Hepatocyte (in vitro differentiated cells): Measurements from ENCODE around the gene SLC22A15. TPM values are rescaled to one million over a fixed set of nuclear protein-coding genes. Genes with fewer than 3 reads are reported as not detected.

Experiments
- DNase-seq: peaks from one replicate; pipeline ENCODE4 v3.0.0-alpha.2; 2016; ENCODE audit warnings: low spot score
- H2AFZ ChIP-seq: fragments of 200-600 bp; sonication (generic); 2 replicates; pipeline ENCODE4 v1.6.0; 2016; ENCODE audit warnings: antibody characterized with exemption, mild to moderate bottlenecking
- H3K27ac ChIP-seq: fragments of 200-600 bp; sonication (generic); 2 replicates; pipeline ENCODE4 v1.5.1; 2016; ENCODE audit warnings: mild to moderate bottlenecking
- H3K27me3 ChIP-seq: fragments of 200-600 bp; sonication (generic); 2 replicates; pipeline ENCODE4 v1.6.1; 2016
- H3K36me3 ChIP-seq: fragments of 200-600 bp; sonication (generic); replicated peaks from 2 replicates; pipeline ENCODE4 v1.5.1; 2016; ENCODE audit warnings: low read depth; ENCODE audit not compliant: insufficient read depth
- H3K4me1 ChIP-seq: fragments of 200-600 bp; sonication (generic); 2 replicates; pipeline ENCODE4 v1.5.1; 2016; ENCODE audit warnings: mild to moderate bottlenecking, moderate library complexity; ENCODE audit not compliant: insufficient read depth
- H3K4me2 ChIP-seq: fragments of 200-600 bp; sonication (generic); 2 replicates; pipeline ENCODE4 v1.6.0; 2016
- H3K4me3 ChIP-seq: fragments of 200-600 bp; sonication (generic); 2 replicates; pipeline ENCODE4 v1.5.1; 2016; ENCODE audit warnings: mild to moderate bottlenecking
- H3K79me2 ChIP-seq: fragments of 200-600 bp; sonication (generic); 2 replicates; pipeline ENCODE4 v1.6.0; 2017; ENCODE audit warnings: mild to moderate bottlenecking
- H3K9me2 ChIP-seq: fragments of 200-600 bp; sonication (generic); replicated peaks from 2 replicates; pipeline ENCODE4 v1.6.0; 2017; ENCODE audit warnings: mild to moderate bottlenecking; ENCODE audit not compliant: insufficient read depth
- H3K9me3 ChIP-seq: fragments of 200-600 bp; sonication (generic); 2 replicates; pipeline ENCODE4 v1.5.1; 2016; ENCODE audit warnings: low read depth, mild to moderate bottlenecking
- H4K20me1 ChIP-seq: fragments of 200-600 bp; sonication (generic); 2 replicates; pipeline ENCODE4 v1.6.0; 2016; ENCODE audit warnings: mild to moderate bottlenecking; ENCODE audit not compliant: insufficient read depth, poor library complexity, severe bottlenecking
- EZH2 ChIP-seq: fragments of 200-600 bp; sonication (generic); IDR thresholded peaks from 2 replicates; pipeline ENCODE4 v1.6.1; 2016; ENCODE audit warnings: antibody characterized with exemption, mild to moderate bottlenecking, borderline replicate concordance
- EZH2phosphoT487 ChIP-seq: fragments of 200-600 bp; sonication (generic); IDR thresholded peaks from one replicate; pipeline ENCODE4 v1.6.1; 2018; ENCODE audit warnings: antibody characterized with exemption, mild to moderate bottlenecking, low read depth, moderate library complexity; ENCODE audit not compliant: unreplicated experiment, severe bottlenecking
- WGBS: methylation state at CpG from one replicate; pipeline ENCODE4 v1.1.6; 2016; ENCODE audit warnings: low lambda C conversion rate; ENCODE audit errors: missing lambda C conversion rate; 5-methylcytosine and 5-hydroxymethylcytosine counted together
- polyA plus RNA-seq: library from polyadenylated mRNA; unstranded; fragments of >200 nt; fragmentation: Nextera tagmentation; extraction: Ambion mirVana; gene quantifications from 2 replicates; pipeline ENCODE4 v1.2.1, GENCODE V29; 2016
- total RNA-seq: library from RNA; depleted of rRNA; stranded (reverse); fragments of >200 nt; gene quantifications from 2 replicates; pipeline ENCODE4 v1.2.3, GENCODE V29; 2014
- TF ChIP-seq, protein P1 (sequence below): fragments of 200-600 bp; sonication (generic); IDR thresholded peaks from 2 replicates; pipeline ENCODE4 v1.5.1; 2016; ENCODE audit warnings: antibody characterized with exemption, mild to moderate bottlenecking; ENCODE audit not compliant: poor library complexity

SLC22A15 gene
- total and polyA plus RNA-seq, 2 experiments from 2014 or later: 3.4 to 5.4 TPM

DNA sequence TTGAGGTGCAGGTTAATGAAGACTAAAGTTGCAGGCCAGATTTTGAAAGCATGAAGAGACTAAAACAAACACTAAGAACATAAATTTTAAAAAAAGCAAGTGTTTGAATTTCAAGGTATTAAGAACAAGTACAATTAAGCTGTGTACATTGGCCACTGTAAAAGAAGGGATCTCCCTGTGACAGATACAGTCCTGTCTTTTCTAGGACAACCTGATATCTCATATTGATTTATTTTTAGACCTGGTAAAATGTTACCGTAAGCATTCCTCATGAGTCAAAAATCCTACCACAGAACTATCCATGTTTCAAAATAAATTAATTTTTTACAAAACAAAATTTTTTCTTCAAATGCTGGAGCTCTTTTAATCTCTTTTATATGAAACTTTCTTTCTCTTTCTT, 39.4 kb downstream of the SLC22A15 start:
- 67% methylated on average over 1 of the region's 1 CpG for WGBS
- H2AFZ ChIP-seq: no peak overlapping the region
- H3K4me3 ChIP-seq: no peak overlapping the region
- no peaks in the 10 kb centered on the region for H3K79me2 ChIP-seq
- H4K20me1 ChIP-seq: no peaks in the 10 kb centered on the region
- H3K9me3 ChIP-seq: no peaks in the 10 kb centered on the region
- DNase-seq: no peak
- H3K27me3 ChIP-seq: no peaks in the 10 kb centered on the region
- no peaks in the 10 kb centered on the region for H3K4me1 ChIP-seq
- H3K36me3 ChIP-seq: no peaks in the 10 kb centered on the region
- H3K4me2 ChIP-seq: no peak overlapping the region
- H3K9me2 ChIP-seq: no peaks in the 10 kb centered on the region
- no peak overlapping the region for H3K27ac ChIP-seq
- TF ChIP-seq EZH2: no peak
- TF ChIP-seq, protein P1, sequence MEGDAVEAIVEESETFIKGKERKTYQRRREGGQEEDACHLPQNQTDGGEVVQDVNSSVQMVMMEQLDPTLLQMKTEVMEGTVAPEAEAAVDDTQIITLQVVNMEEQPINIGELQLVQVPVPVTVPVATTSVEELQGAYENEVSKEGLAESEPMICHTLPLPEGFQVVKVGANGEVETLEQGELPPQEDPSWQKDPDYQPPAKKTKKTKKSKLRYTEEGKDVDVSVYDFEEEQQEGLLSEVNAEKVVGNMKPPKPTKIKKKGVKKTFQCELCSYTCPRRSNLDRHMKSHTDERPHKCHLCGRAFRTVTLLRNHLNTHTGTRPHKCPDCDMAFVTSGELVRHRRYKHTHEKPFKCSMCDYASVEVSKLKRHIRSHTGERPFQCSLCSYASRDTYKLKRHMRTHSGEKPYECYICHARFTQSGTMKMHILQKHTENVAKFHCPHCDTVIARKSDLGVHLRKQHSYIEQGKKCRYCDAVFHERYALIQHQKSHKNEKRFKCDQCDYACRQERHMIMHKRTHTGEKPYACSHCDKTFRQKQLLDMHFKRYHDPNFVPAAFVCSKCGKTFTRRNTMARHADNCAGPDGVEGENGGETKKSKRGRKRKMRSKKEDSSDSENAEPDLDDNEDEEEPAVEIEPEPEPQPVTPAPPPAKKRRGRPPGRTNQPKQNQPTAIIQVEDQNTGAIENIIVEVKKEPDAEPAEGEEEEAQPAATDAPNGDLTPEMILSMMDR: no peak
- TF ChIP-seq EZH2phosphoT487: no peak

DNA sequence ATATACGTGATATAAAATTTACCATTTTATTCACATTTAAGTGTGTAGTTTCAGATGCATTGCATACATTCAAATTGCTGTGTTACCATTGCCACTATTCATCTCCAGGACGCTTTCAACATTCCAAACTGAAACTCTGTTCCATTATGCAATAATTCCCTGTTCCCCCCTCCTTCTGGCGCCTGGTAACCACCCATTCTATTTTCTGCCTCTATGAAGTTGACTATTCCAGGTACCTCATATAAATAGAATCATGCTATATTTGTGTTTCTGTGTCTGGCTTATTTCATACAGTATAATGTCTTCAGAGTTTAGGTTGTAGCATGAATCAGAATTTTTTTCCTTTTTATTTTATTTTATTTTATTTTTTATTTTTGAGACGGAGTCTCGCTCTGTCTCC, 41.7 kb downstream of the SLC22A15 start:
- no peaks in the 10 kb centered on the region for H3K4me1 ChIP-seq
- no peaks in the 10 kb centered on the region for H3K79me2 ChIP-seq
- no peaks in the 10 kb centered on the region for H3K36me3 ChIP-seq
- no peaks in the 10 kb centered on the region for H3K27me3 ChIP-seq
- no peak overlapping the region for H3K4me3 ChIP-seq
- H3K9me2 ChIP-seq: no peaks in the 10 kb centered on the region
- TF ChIP-seq EZH2: no peak
- no peak for TF ChIP-seq EZH2phosphoT487
- TF ChIP-seq, protein P1: no peak
- H3K9me3 ChIP-seq: no peaks in the 10 kb centered on the region
- WGBS: 98% methylated on average over 5 of the region's 5 CpGs
- H3K27ac ChIP-seq: no peak overlapping the region
- no peak overlapping the region for H2AFZ ChIP-seq
- H4K20me1 ChIP-seq: no peaks in the 10 kb centered on the region
- DNase-seq: no peak
- no peak overlapping the region for H3K4me2 ChIP-seq

DNA sequence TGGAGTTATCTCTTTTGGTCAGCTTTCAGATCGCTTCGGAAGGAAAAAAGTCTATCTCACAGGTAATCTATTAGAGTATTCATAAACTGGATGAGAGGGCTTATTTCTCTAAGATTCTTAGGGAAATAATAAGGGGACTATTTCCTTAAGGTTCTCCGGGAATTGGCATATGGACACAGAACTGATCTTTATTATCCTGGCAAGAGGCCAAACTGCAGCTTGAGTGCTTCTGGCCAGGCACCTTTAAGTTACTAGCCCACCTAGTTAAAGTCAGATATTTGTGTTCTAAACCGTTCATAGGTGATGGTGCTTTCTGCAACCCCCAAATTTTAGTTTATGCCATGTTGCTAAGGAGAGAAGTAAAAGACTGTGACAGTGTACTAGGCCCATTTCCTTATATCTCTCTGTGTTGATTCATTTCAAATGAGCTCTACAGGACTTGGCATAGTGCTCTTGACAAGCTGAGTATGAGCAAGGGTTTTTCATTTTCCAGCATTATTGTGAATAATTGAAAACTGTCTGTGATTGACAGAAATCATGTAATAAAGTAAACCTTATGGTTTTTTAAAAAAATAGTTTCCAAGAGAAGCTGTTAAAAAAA, 43.4 kb downstream of the SLC22A15 start:
- Histone ChIP-seq H4K20me1 (no peaks in the 10 kb centered on the region), H3K9me3 (no peaks in the 10 kb centered on the region), H3K27ac (no peak overlapping the region), H3K36me3 (no peaks in the 10 kb centered on the region), H3K27me3 (no peaks in the 10 kb centered on the region), H2AFZ (no peak overlapping the region), H3K4me3 (no peak overlapping the region), H3K4me2 (no peak overlapping the region), H3K79me2 (no peaks in the 10 kb centered on the region), H3K9me2 (no peaks in the 10 kb centered on the region), H3K4me1 (no peaks in the 10 kb centered on the region)
- no peak for TF ChIP-seq EZH2
- TF ChIP-seq, protein P1: no peak
- DNase-seq: peak; percentile 5
- WGBS: 83% methylated on average over 4 of the region's 4 CpGs
